SK-N-SH (cell line): ENCODE measurements around the gene FTCD.
"Not testable (repeated sequence)": the region's sequence is repeated elsewhere in the genome, so short reads cannot be mapped to it uniquely, and the experiment has no call there.

Experiments used
- CHD2 ChIP-seq: fragments of 150-350 bp; IDR thresholded peaks from 2 replicates; pipeline ENCODE4 v1.6.1; 2018; ENCODE audit warnings: low read length; ENCODE audit not compliant: partially characterized antibody
- ELF1 ChIP-seq: IDR thresholded peaks from 2 replicates; pipeline ENCODE4 v1.4.0; 2012
- EP300 ChIP-seq, 2 experiments: IDR thresholded peaks; 2 replicates each; pipeline versions ENCODE4 v1.4.0 to v1.6.1; 2012; ENCODE audit warnings: borderline replicate concordance in 1 of 2, low read depth in 1 of 2, low read length in 1 of 2
- EZH2phosphoT487 ChIP-seq: fragments of 200-600 bp; sonication (generic); IDR thresholded peaks from 2 replicates; pipeline ENCODE4 v1.6.1; 2017; ENCODE audit warnings: low read depth, mixed run types, mild to moderate bottlenecking, antibody characterized with exemption, moderate library complexity, borderline replicate concordance
- JUND ChIP-seq: IDR thresholded peaks from 2 replicates; pipeline ENCODE4 v1.4.0; 2012
- NFIC ChIP-seq: IDR thresholded peaks from 2 replicates; pipeline ENCODE4 v1.4.0; 2012; ENCODE audit warnings: borderline replicate concordance
- RAD21 ChIP-seq: IDR thresholded peaks from 2 replicates; pipeline ENCODE4 v1.6.1; 2012; ENCODE audit warnings: mild to moderate bottlenecking, low read length
- TAF1 ChIP-seq: IDR thresholded peaks from 2 replicates; pipeline ENCODE4 v1.6.1; 2012; ENCODE audit warnings: low read depth, mild to moderate bottlenecking, low read length, moderate library complexity, borderline replicate concordance
- TF ChIP-seq, protein P1 (sequence below): IDR thresholded peaks from 2 replicates; pipeline ENCODE4 v1.4.0; 2012; ENCODE audit warnings: low read depth, borderline replicate concordance
- TF ChIP-seq, protein P2 (sequence below): IDR thresholded peaks from 2 replicates; pipeline ENCODE4 v1.4.0; 2012; ENCODE audit warnings: low read depth
- TF ChIP-seq, protein P3 (sequence below): IDR thresholded peaks from 2 replicates; pipeline ENCODE4 v1.6.1; 2012; ENCODE audit warnings: mild to moderate bottlenecking, low read depth, low read length, moderate library complexity
- TF ChIP-seq, protein P4 (sequence below): fragments of 200-600 bp; sonication (generic); IDR thresholded peaks from 2 replicates; pipeline ENCODE4 v1.6.1; 2017; ENCODE audit warnings: antibody characterized with exemption, mild to moderate bottlenecking, moderate library complexity

DNA sequence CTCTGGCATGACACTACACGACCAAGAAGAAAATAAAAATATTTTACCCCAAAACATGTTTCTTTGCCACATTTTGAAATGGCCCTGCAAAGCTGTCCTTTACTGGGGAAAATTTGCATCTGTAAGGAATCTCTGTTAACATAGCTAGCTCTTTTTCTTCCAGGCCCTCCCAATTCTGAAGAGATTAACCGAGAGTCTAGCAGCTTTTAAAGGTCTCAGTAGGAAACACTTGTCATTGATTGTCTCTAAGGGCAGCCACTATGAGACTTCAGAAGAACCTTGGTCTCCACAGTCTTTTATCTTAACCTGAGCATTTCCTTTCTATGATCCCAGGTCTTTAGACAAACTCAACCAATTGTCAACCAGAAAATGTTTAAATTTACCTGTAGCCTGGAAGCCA lies 48.0 kb downstream of the FTCD start:
- TF ChIP-seq, protein P1, sequence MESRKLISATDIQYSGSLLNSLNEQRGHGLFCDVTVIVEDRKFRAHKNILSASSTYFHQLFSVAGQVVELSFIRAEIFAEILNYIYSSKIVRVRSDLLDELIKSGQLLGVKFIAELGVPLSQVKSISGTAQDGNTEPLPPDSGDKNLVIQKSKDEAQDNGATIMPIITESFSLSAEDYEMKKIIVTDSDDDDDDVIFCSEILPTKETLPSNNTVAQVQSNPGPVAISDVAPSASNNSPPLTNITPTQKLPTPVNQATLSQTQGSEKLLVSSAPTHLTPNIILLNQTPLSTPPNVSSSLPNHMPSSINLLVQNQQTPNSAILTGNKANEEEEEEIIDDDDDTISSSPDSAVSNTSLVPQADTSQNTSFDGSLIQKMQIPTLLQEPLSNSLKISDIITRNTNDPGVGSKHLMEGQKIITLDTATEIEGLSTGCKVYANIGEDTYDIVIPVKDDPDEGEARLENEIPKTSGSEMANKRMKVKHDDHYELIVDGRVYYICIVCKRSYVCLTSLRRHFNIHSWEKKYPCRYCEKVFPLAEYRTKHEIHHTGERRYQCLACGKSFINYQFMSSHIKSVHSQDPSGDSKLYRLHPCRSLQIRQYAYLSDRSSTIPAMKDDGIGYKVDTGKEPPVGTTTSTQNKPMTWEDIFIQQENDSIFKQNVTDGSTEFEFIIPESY = not testable (repeated sequence)
- TF ChIP-seq, protein P2, sequence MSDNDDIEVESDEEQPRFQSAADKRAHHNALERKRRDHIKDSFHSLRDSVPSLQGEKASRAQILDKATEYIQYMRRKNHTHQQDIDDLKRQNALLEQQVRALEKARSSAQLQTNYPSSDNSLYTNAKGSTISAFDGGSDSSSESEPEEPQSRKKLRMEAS = not testable (repeated sequence)
- TF ChIP-seq, protein P3, sequence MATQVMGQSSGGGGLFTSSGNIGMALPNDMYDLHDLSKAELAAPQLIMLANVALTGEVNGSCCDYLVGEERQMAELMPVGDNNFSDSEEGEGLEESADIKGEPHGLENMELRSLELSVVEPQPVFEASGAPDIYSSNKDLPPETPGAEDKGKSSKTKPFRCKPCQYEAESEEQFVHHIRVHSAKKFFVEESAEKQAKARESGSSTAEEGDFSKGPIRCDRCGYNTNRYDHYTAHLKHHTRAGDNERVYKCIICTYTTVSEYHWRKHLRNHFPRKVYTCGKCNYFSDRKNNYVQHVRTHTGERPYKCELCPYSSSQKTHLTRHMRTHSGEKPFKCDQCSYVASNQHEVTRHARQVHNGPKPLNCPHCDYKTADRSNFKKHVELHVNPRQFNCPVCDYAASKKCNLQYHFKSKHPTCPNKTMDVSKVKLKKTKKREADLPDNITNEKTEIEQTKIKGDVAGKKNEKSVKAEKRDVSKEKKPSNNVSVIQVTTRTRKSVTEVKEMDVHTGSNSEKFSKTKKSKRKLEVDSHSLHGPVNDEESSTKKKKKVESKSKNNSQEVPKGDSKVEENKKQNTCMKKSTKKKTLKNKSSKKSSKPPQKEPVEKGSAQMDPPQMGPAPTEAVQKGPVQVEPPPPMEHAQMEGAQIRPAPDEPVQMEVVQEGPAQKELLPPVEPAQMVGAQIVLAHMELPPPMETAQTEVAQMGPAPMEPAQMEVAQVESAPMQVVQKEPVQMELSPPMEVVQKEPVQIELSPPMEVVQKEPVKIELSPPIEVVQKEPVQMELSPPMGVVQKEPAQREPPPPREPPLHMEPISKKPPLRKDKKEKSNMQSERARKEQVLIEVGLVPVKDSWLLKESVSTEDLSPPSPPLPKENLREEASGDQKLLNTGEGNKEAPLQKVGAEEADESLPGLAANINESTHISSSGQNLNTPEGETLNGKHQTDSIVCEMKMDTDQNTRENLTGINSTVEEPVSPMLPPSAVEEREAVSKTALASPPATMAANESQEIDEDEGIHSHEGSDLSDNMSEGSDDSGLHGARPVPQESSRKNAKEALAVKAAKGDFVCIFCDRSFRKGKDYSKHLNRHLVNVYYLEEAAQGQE = not testable (repeated sequence)
- not testable (repeated sequence) for TF ChIP-seq TAF1; RAD21; ELF1; NFIC; JUND; CHD2; EP300 (IDR thresholded peaks at IDR 0.05; ENCODE audit: borderline replicate concordance in 1 of 2, low read depth in 1 of 2, low read length in 1 of 2); EZH2phosphoT487
- TF ChIP-seq, protein P4, sequence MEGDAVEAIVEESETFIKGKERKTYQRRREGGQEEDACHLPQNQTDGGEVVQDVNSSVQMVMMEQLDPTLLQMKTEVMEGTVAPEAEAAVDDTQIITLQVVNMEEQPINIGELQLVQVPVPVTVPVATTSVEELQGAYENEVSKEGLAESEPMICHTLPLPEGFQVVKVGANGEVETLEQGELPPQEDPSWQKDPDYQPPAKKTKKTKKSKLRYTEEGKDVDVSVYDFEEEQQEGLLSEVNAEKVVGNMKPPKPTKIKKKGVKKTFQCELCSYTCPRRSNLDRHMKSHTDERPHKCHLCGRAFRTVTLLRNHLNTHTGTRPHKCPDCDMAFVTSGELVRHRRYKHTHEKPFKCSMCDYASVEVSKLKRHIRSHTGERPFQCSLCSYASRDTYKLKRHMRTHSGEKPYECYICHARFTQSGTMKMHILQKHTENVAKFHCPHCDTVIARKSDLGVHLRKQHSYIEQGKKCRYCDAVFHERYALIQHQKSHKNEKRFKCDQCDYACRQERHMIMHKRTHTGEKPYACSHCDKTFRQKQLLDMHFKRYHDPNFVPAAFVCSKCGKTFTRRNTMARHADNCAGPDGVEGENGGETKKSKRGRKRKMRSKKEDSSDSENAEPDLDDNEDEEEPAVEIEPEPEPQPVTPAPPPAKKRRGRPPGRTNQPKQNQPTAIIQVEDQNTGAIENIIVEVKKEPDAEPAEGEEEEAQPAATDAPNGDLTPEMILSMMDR = not testable (repeated sequence)
